GM12892 (cell line): Measurements from ENCODE around the gene GRIA1.

Experiments used
- POLR2A ChIP-seq: IDR thresholded peaks from 2 replicates; pipeline ENCODE4 v1.6.1; 2011; ENCODE audit warnings: low read depth, low read length, control low read depth
- POLR2AphosphoS5 ChIP-seq: IDR thresholded peaks from 2 replicates; pipeline ENCODE4 v1.6.1; 2011; ENCODE audit warnings: low read depth, low read length, control low read depth
- TAF1 ChIP-seq: IDR thresholded peaks from 2 replicates; pipeline ENCODE4 v1.6.1; 2011; ENCODE audit warnings: low read depth, mild to moderate bottlenecking, control low read depth, low read length, borderline replicate concordance

- TF ChIP-seq POLR2AphosphoS5 (no peak), POLR2A (no peak), TAF1 (no peak)
Measured at GRCh38 chr5:153617190-153617589, 126.7 kb downstream of the GRIA1 start.
